Right atrium auricular region (tissue), 2 donors: ENCODE measurements around the gene ELFN1. TPM values are rescaled to one million over a fixed set of nuclear protein-coding genes. Genes with fewer than 3 reads are reported as not detected.

Experiments
- DNase-seq: peaks from one replicate; pipeline ENCODE4 v3.0.0-alpha.2; 2019; ENCODE audit warnings: low spot score
- H3K27ac ChIP-seq, 2 donors: fragments of 200-600 bp; sonication (generic); 1 replicate in 1 of 2; 2 replicates in 1 of 2; pipeline ENCODE4 v1.5.1; 2016 to 2019
- H3K27me3 ChIP-seq, 2 donors: fragments of 200-600 bp; sonication (generic); one replicate each; pipeline versions ENCODE4 v1.5.1 to v1.6.0; 2017 to 2019
- H3K36me3 ChIP-seq: fragments of 200-600 bp; sonication (generic); one replicate; pipeline ENCODE4 v1.5.1; 2016
- H3K4me1 ChIP-seq, 2 donors: fragments of 200-600 bp; sonication (generic); one replicate each; pipeline versions ENCODE4 v1.5.1 to v1.6.0; 2017 to 2019
- H3K4me3 ChIP-seq, 2 donors: fragments of 200-600 bp; sonication (generic); 1 replicate in 1 of 2; 2 replicates in 1 of 2; pipeline ENCODE4 v1.5.1; 2017 to 2019; ENCODE audit warnings: mild to moderate bottlenecking in 1 of 2, moderate library complexity in 1 of 2
- H3K9me3 ChIP-seq, 2 donors: fragments of 200-600 bp; sonication (generic); one replicate each; pipeline ENCODE4 v1.5.1; 2019
- CTCF ChIP-seq, 2 donors: fragments of 200-600 bp; sonication (generic); IDR thresholded peaks; one replicate each; pipeline ENCODE4 v1.5.1; 2019; ENCODE audit warnings: antibody characterized with exemption in 2 of 2
- total RNA-seq, 2 donors: library from RNA; depleted of rRNA; stranded (reverse); fragments of >200 nt; gene quantifications; one replicate each; pipeline ENCODE4 v1.1.0, GENCODE V29; 2016

Gene ELFN1
- total RNA-seq, 2 donors from 2014 or later = 6.5 to 15.3 TPM

- Histone ChIP-seq H3K27me3 (no peaks in the 10 kb centered on the region), H3K4me1 (peaks cover 0 to 21% of the 10 kb centered on the region in 2 donors), H3K9me3 (no peaks in the 10 kb centered on the region), H3K4me3 (no peak overlapping the region), H3K36me3 (no peaks in the 10 kb centered on the region), H3K27ac (no peak overlapping the region)
- no peak for DNase-seq
- TF ChIP-seq CTCF (IDR thresholded peaks at IDR 0.05) = no peak
Observed at GRCh38 chr7:1651891-1652290, 18.2 kb upstream of the ELFN1 start.

- no peaks in the 10 kb centered on the region for H3K27me3 ChIP-seq
- H3K27ac ChIP-seq = no peak overlapping the region
- H3K9me3 ChIP-seq = no peaks in the 10 kb centered on the region
- no peak for DNase-seq
- H3K4me1 ChIP-seq = peaks cover 0 to 5% of the 10 kb centered on the region in 2 donors
- TF ChIP-seq CTCF (IDR thresholded peaks at IDR 0.05) = no peak
- no peaks in the 10 kb centered on the region for H3K36me3 ChIP-seq
- no peak overlapping the region for H3K4me3 ChIP-seq
Observed at GRCh38 chr7:1653500-1653899, 16.6 kb upstream of the ELFN1 start.

- Histone ChIP-seq H3K27me3 (no peaks in the 10 kb centered on the region), H3K36me3 (no peaks in the 10 kb centered on the region), H3K27ac (no peak overlapping the region), H3K4me3 (no peak overlapping the region), H3K9me3 (no peaks in the 10 kb centered on the region), H3K4me1 (no peaks in the 10 kb centered on the region)
- no peak for TF ChIP-seq CTCF (IDR thresholded peaks at IDR 0.05)
- no peak for DNase-seq
Observed at GRCh38 chr7:1654111-1654510, 16.0 kb upstream of the ELFN1 start.

- no peak for DNase-seq
- no peaks in the 10 kb centered on the region for H3K27me3 ChIP-seq
- no peak for TF ChIP-seq CTCF (IDR thresholded peaks at IDR 0.05)
- H3K4me3 ChIP-seq = no peak overlapping the region
- no peaks in the 10 kb centered on the region for H3K4me1 ChIP-seq
- H3K36me3 ChIP-seq = no peaks in the 10 kb centered on the region
- no peaks in the 10 kb centered on the region for H3K9me3 ChIP-seq
- H3K27ac ChIP-seq = no peak overlapping the region
Observed at GRCh38 chr7:1654738-1655475, 15.2 kb upstream of the ELFN1 start.

GRCh38 chr7:1659696-1660095 lies 10.4 kb upstream of the ELFN1 start:
- H3K4me1 ChIP-seq = peaks cover 0 to 9% of the 10 kb centered on the region in 2 donors
- DNase-seq = no peak
- no peak overlapping the region for H3K27ac ChIP-seq
- TF ChIP-seq CTCF (IDR thresholded peaks at IDR 0.05) = no peak
- H3K4me3 ChIP-seq = no peak overlapping the region
- H3K27me3 ChIP-seq = peaks cover 0 to 8% of the 10 kb centered on the region in 2 donors
- H3K9me3 ChIP-seq = no peaks in the 10 kb centered on the region
- no peaks in the 10 kb centered on the region for H3K36me3 ChIP-seq

GRCh38 chr7:1661461-1661860 lies 8.6 kb upstream of the ELFN1 start:
- no peak overlapping the region for H3K27ac ChIP-seq
- no peaks in the 10 kb centered on the region for H3K36me3 ChIP-seq
- no peak for DNase-seq
- no peak overlapping the region for H3K4me3 ChIP-seq
- TF ChIP-seq CTCF (IDR thresholded peaks at IDR 0.05) = no peak
- peaks cover 0 to 8% of the 10 kb centered on the region in 2 donors for H3K27me3 ChIP-seq
- no peaks in the 10 kb centered on the region for H3K9me3 ChIP-seq
- peaks cover 0 to 21% of the 10 kb centered on the region in 2 donors for H3K4me1 ChIP-seq
